ENCODE data around the gene KCNH4. TPM values are rescaled to one million over a fixed set of nuclear protein-coding genes. Genes with fewer than 3 reads are reported as not detected.
"Not testable (repeated sequence)": the region's sequence is repeated elsewhere in the genome, so short reads cannot be mapped to it uniquely, and the experiment has no call there.

Gene KCNH4
- total RNA-seq, 2 experiments from 2014 or later = 0.09 TPM; not detected in 1

DNA sequence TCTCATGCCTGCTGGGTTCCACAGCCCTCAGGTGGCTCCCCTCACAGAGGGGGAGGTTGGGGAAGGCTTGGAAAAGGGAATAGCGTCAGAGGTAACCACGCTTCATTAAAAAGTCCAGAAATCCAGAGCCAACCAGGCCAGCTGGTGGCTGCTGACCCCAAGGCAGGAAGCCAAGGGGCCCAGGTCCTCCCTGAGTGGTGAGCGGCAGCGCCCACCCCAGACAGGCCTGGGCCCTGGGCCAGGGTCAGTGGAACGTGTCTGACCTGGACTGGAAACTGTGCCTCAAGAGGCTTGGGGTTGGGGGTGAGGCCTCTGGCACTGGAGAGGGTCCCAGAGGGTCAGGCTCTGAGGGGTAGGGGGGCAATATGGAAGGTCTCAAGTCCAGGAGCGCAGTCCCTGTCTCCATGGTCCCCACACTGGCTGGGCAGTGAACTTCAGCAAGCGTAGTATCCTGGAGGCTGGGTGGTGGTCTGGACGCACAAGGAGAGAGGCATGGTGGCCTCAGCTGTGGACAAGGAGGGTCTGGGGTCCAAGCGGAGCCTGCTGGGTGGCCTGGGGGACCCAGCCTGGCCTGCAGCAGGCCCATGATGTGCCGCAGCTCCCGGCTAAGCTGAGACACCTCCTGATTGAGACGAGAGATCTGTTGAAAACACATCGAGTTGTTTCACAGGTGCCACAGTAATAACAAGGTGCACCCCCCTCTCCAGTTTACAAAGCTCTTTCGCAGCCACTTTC is 21.0 kb downstream of the KCNH4 start:
- no peaks in the 10 kb centered on the region for H3K9me3 Mint-ChIP-seq
- ATAC-seq (ENCODE audit: low read depth) (no peak), DNase-seq (no peak)
- no peak overlapping the region for H3K27ac Mint-ChIP-seq
- no peaks in the 10 kb centered on the region for H3K36me3 Mint-ChIP-seq
- no peak overlapping the region for H3K4me3 Mint-ChIP-seq
- POLR2A ChIA-PET = interaction anchor here (0.6 to 0.7 kb wide), 2 partner anchors 21 to 360 kb away, joined by 3 to 6 read pairs; no protein-coding TSS in a partner anchor
- H3K27me3 Mint-ChIP-seq = no peaks in the 10 kb centered on the region
- H3K4me1 Mint-ChIP-seq = peaks cover 10% of the 10 kb centered on the region

DNA sequence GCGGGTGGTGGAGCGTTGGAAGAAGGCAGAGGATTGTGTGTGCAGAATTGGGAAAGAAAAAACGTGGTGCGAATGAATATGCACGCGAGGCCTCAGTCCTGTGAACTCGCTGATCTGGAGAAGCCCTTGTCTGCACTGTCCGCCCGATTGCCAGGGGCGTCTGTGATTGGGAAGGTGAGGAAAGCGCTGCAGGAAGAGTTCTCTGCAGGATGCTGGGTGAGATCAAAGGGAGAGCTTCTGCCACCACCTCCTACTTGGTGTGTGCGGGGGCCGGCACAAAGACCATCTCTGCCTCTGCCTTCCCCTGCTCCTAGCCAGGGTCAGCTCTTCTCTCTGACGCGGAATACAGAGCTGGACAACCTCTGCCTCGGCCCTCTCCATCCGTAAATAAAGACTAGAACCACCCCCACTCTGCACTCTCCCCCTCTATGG is 25.3 kb downstream of the KCNH4 start:
- Mint-ChIP-seq H3K36me3 (peaks cover 6% of the 10 kb centered on the region), H3K27me3 (no peaks in the 10 kb centered on the region), H3K4me1 (peaks cover 24% of the 10 kb centered on the region), H3K9me3 (no peaks in the 10 kb centered on the region), H3K27ac (peak overlapping the region; percentile 91), H3K4me3 (peak overlapping the region; percentile 96)
- ATAC-seq (ENCODE audit: low read depth) (no peak), DNase-seq (no peak)
- POLR2A ChIA-PET = interaction anchor here (0.6 to 1.5 kb wide), 2 partner anchors 165 to 190 kb away, joined by 3 to 7 read pairs; partner anchors contain the start of gene CNP

DNA sequence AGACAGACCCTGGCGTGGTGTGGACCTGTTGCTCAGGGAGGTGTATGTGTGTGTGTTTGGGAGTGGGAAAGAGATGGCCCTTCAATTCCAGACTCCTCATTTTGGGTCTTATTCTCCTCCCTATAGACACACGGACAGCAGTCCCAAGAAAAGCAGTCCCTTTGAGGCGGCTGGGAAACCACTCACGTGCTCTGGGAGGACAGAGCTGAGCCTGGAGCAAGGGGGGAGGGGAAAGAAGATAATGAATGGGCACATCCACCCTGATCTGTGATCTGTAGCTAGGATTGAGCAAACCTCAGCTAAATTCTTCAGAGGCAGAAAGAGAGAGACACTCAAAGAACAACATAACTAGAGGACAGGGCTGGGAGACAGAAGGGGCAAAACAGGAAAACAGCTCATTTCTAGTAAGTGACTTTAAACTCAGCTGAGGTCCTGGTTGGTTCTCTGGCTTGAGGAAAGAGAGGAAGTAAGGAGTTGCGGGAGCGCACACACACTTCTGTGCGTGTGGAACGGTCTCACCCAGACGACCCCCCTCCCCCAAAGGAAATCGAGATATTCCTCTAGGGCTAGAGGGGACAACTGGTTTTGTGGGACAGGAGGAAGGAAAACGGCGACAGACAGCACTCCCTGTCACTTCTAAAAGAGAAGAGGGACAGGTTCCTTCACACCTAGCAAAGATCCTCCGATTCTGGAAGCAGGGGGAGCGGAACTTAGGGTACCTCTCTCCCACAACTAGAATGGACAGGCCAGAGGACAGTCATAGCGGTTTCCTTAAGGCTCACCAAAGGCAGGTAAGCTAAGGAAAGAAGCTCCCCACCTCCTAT is 26.8 kb downstream of the KCNH4 start:
- no peak for DNase-seq
- peak overlapping the region; percentile 96 for H3K4me3 Mint-ChIP-seq
- H3K27me3 Mint-ChIP-seq = no peaks in the 10 kb centered on the region
- H3K27ac Mint-ChIP-seq = peak overlapping the region; percentile 86
- POLR2A ChIA-PET = interaction anchor here (0.7 to 1.8 kb wide), 8 partner anchors 14 to 466 kb away, joined by 3 to 7 read pairs (median 4); partner anchors contain the start of genes DHX58, DNAJC7, EIF1 and KCNH4
- H3K9me3 Mint-ChIP-seq = no peaks in the 10 kb centered on the region
- no peak for ATAC-seq (ENCODE audit: low read depth)
- peaks cover 6% of the 10 kb centered on the region for H3K36me3 Mint-ChIP-seq
- peaks cover 24% of the 10 kb centered on the region for H3K4me1 Mint-ChIP-seq

DNA sequence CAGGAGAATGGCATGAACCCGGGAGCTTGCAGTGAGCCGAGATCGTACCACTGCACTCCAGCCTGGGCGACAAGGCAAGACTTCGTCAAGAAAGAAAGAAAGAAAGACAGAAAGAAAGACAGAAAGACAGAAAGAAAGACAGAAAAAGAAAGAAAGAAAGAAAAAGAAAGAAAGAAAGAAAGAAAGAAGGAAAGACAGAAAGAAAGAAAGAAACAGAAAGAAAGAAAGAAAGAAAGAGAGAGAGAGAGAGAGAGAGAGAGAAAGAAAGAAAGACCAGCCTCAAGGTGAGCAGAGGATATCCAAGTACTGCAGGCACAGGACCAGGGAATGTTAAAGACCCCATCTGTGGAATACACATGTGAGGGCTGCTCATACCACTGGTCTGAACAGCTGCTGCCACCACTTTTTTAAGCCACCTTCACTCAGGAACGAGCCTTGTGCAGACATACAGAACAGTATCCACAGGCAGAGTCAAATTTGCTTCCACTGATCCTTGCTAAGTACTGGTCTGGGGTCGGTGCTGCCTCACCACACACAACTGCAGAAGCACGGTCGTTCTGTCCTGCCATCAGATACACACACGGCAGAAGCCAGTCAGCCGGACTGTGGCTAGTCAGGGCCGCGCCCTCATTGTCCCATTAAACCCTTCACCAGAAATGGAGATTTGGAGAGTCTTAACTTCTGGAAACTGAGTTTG is 33.9 kb downstream of the KCNH4 start:
- Mint-ChIP-seq H3K27ac (no peak overlapping the region), H3K27me3 (no peaks in the 10 kb centered on the region), H3K4me1 (peaks cover 13% of the 10 kb centered on the region), H3K36me3 (peaks cover 8% of the 10 kb centered on the region), H3K9me3 (no peaks in the 10 kb centered on the region), H3K4me3 (no peak overlapping the region)
- POLR2A ChIA-PET = no interaction called here
- DNase-seq = no peak
- no peak for ATAC-seq (ENCODE audit: low read depth)

DNA sequence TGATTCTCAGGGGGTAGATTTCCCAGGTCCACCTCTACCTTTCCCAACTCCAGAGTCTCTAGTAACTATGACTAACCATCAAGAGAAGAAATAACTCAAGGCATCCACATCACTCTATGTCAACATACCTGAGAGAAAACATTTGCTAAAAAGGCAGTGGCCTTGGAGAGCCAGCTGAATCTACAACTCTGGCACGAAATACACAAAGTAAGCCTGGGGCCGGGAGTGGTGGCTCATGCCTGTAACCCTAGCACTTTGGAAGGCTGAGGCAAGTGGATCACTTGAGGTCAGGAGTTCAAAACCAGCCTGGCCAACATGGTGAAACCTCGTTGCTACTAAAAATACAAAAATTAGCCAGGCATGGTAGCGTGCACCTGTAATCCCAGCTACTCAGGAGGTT is 37.8 kb downstream of the KCNH4 start:
- H3K4me1 Mint-ChIP-seq; DNase-seq; H3K27me3 Mint-ChIP-seq; H3K4me3 Mint-ChIP-seq; POLR2A ChIA-PET; ATAC-seq (ENCODE audit: low read depth); H3K9me3 Mint-ChIP-seq; H3K27ac Mint-ChIP-seq: not testable (repeated sequence)
- peaks cover 14% of the 10 kb centered on the region for H3K36me3 Mint-ChIP-seq

GRCh38 chr17:42142371-42142896 is 38.5 kb downstream of the KCNH4 start:
- POLR2A ChIA-PET = interaction anchor here (0.6 kb wide), 1 partner anchor 152 kb away, joined by 3 read pairs; no protein-coding TSS in a partner anchor

GRCh38 chr17:42141382-42141781 is 39.6 kb downstream of the KCNH4 start:
- Mint-ChIP-seq H3K4me3 (no peak overlapping the region), H3K9me3 (no peaks in the 10 kb centered on the region), H3K4me1 (peaks cover 6% of the 10 kb centered on the region), H3K27ac (no peak overlapping the region), H3K27me3 (no peaks in the 10 kb centered on the region), H3K36me3 (peaks cover 15% of the 10 kb centered on the region)
- ATAC-seq (ENCODE audit: low read depth) (no peak), DNase-seq (no peak)
- POLR2A ChIA-PET = no interaction called here

More at GRCh38 chr17:42142371-42142896, 38.5 kb downstream of the KCNH4 start:
- no peak overlapping the region for H3K27ac Mint-ChIP-seq
- ATAC-seq (ENCODE audit: low read depth) (no peak), DNase-seq (no peak)
- H3K27me3 Mint-ChIP-seq = no peaks in the 10 kb centered on the region
- H3K4me3 Mint-ChIP-seq = no peak overlapping the region
- H3K36me3 Mint-ChIP-seq = peaks cover 12% of the 10 kb centered on the region
- H3K9me3 Mint-ChIP-seq = no peaks in the 10 kb centered on the region
- H3K4me1 Mint-ChIP-seq = peaks cover 5% of the 10 kb centered on the region

- not testable (repeated sequence) for H3K4me3 Mint-ChIP-seq; DNase-seq; H3K9me3 Mint-ChIP-seq; H3K27ac Mint-ChIP-seq; ATAC-seq (ENCODE audit: low read depth); H3K27me3 Mint-ChIP-seq
- peaks cover 18% of the 10 kb centered on the region for H3K36me3 Mint-ChIP-seq
- H3K4me1 Mint-ChIP-seq = peaks cover 13% of the 10 kb centered on the region
- POLR2A ChIA-PET = interaction anchor here (1.1 kb wide), 1 partner anchor 13 kb away, joined by 3 read pairs; no protein-coding TSS in a partner anchor
Measured at GRCh38 chr17:42140690-42141089, 40.3 kb downstream of the KCNH4 start.

- Mint-ChIP-seq H3K27me3 (no peaks in the 10 kb centered on the region), H3K36me3 (peaks cover 23% of the 10 kb centered on the region), H3K27ac (no peak overlapping the region), H3K4me3 (no peak overlapping the region), H3K9me3 (no peaks in the 10 kb centered on the region), H3K4me1 (peaks cover 18% of the 10 kb centered on the region)
- no peak for DNase-seq
- ATAC-seq (ENCODE audit: low read depth) = no peak
- POLR2A ChIA-PET = interaction anchor here (0.5 kb wide), 1 partner anchor 21 kb away, joined by 6 read pairs; no protein-coding TSS in a partner anchor
Measured at GRCh38 chr17:42138749-42139492, 42.0 kb downstream of the KCNH4 start.

DNA sequence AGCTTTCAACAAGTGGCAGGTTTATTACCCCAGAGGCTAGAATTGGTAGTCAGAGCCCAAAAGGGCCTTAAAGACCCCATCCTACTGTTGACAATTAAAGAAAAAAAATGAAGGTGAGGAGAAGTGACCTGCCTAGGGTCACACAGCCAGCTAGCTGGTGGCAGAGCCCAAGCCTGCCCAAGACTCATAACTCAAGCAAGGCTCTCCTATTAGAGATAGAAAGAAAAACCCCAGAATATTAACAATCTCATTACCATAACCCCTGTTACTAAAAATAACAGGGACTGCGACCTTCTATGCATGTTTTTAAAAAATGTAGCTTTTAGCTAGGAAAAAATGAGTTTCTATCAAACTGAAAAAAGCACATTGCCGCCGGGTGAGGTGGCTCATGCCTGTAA is 44.3 kb downstream of the KCNH4 start:
- Mint-ChIP-seq H3K27me3 (no peaks in the 10 kb centered on the region), H3K9me3 (no peaks in the 10 kb centered on the region), H3K36me3 (peaks cover 23% of the 10 kb centered on the region), H3K27ac (no peak overlapping the region), H3K4me3 (no peak overlapping the region), H3K4me1 (peaks cover 35% of the 10 kb centered on the region)
- POLR2A ChIA-PET = interaction anchor here (0.8 to 1.2 kb wide), 2 partner anchors 17 to 44 kb away, joined by 3 read pairs; partner anchors contain the start of gene KCNH4
- DNase-seq (no peak), ATAC-seq (ENCODE audit: low read depth) (no peak)

DNA sequence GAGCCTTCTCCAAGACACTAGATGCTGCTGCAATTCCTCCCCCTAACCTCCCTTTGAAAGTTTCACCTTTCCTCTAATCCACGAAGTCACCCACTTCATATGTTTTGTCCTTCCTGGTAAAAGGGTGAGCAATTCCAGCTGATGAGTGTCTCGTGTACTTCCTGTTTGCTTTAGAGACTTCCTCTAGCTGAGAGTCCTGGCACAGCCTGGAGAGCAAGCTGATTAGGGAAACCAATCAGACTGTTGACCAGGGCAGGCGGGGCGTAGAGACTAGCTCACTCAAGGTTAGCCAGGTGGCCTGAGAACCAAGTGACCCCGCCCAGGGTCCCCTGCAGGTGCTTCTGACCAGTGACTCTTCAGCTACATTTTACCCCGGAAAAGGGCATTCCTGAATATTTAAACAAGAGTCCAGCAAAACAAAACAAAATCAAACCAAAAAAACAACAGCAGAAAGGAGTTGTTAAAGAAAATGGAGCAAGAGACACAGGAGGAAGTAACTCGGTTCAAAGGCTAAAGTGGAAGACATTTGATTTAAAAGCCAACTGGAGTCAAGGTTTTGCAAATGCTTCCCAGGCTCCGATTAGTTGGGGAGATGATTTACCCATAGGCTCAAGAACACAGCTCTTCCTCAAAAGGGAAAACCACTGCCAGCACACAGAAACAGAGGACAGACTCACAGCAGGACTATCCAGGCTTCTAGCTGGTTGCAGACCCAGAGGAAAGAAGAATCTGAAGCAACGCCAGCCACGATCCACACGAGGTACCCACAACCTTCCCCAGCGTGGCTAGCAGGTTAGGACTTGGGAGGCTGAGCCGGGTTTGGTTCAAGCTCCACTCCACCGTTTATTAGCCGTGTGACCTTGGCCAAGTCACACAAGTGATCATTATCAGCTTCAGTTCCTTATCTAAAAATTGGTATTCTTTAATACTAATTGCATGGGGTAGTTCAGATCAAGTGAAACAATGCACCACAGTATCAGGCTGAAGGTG is 45.0 kb downstream of the KCNH4 start:
- peak overlapping the region; percentile 61 for H3K27ac Mint-ChIP-seq
- H3K27me3 Mint-ChIP-seq = no peaks in the 10 kb centered on the region
- H3K4me3 Mint-ChIP-seq = no peak overlapping the region
- peaks cover 21% of the 10 kb centered on the region for H3K36me3 Mint-ChIP-seq
- ATAC-seq (ENCODE audit: low read depth) = no peak
- H3K4me1 Mint-ChIP-seq = peaks cover 39% of the 10 kb centered on the region
- POLR2A ChIA-PET = interaction anchor here (0.8 to 4.0 kb wide), 3 partner anchors 15 to 45 kb away, joined by 3 to 14 read pairs (median 3); partner anchors contain the start of genes KAT2A and KCNH4
- H3K9me3 Mint-ChIP-seq = no peaks in the 10 kb centered on the region
- no peak for DNase-seq

Measured in activated naive CD8-positive, alpha-beta T cell treated with anti-CD3 and anti-CD28 coated beads, Interleukin-2, amount 10 ng/mL, durations not matched to agents 7 days and 5 days (primary cell).